ENCODE measurements around the gene IGFL2. TPM values are rescaled to one million over a fixed set of nuclear protein-coding genes. Genes with fewer than 3 reads are reported as not detected.

The IGFL2 gene
- polyA plus RNA-seq, 10 donors: 3.0 to 5.7 TPM; not detected in 8

- no peak for DNase-seq
Measured at GRCh38 chr19:46209051-46209450, 61.0 kb downstream of the IGFL2 start.

- DNase-seq: no peak
Measured at GRCh38 chr19:46209472-46209871, 61.4 kb downstream of the IGFL2 start.

- DNase-seq: no peak
Measured at GRCh38 chr19:46210669-46211068, 62.6 kb downstream of the IGFL2 start.

Other genes starting within 250 kb of the IGFL2 start
- 1 to 10 TPM; 2.8 to 4.4 (median 3.7) TPM for gene MYPOP, start 245.6 kb upstream of the IGFL2 start, polyA plus RNA-seq (ENCODE audit: insufficient read length in 10 of 10)
- gene NANOS2, start 233.5 kb upstream of the IGFL2 start, polyA plus RNA-seq (ENCODE audit: insufficient read length in 10 of 10): not detected
- 1 to 10 TPM; 2.8 to 5.5 (median 4.0) TPM for gene NOVA2, start 174.4 kb upstream of the IGFL2 start, polyA plus RNA-seq (ENCODE audit: insufficient read length in 10 of 10)
- gene CCDC61, start 152.8 kb upstream of the IGFL2 start, polyA plus RNA-seq (ENCODE audit: insufficient read length in 10 of 10): 1 to 10 TPM; 3.4 to 8.2 (median 6.2) TPM
- 1 to 10 TPM in 2 of 10 donors, under 1 TPM in 5, not detected in 3; 0.22 to 1.5 (median 0.63) TPM for gene PGLYRP1, start 125.2 kb upstream of the IGFL2 start, polyA plus RNA-seq (ENCODE audit: insufficient read length in 10 of 10)
- gene IGFL4, start 107.2 kb upstream of the IGFL2 start, polyA plus RNA-seq (ENCODE audit: insufficient read length in 10 of 10): 10 to 100 TPM in 1 of 10 donors, 1 to 10 TPM in 9; 1.3 to 10.2 (median 4.6) TPM
- not detected for gene IGFL3, start 23.6 kb upstream of the IGFL2 start, polyA plus RNA-seq (ENCODE audit: insufficient read length in 10 of 10)
- gene IGFL1, start 81.5 kb downstream of the IGFL2 start, polyA plus RNA-seq (ENCODE audit: insufficient read length in 10 of 10): 1 to 10 TPM in 2 of 10 donors, not detected in 8; 5.4 to 7.1 TPM
- 100 to 1,000 TPM; 112 to 347 (median 228) TPM for gene HIF3A, start 148.8 kb downstream of the IGFL2 start, polyA plus RNA-seq (ENCODE audit: insufficient read length in 10 of 10)
- 10 to 100 TPM; 50.3 to 72.3 (median 61.4) TPM for gene PPP5C, start 198.8 kb downstream of the IGFL2 start, polyA plus RNA-seq (ENCODE audit: insufficient read length in 10 of 10)

All from muscle of back (tissue), 11 donors.